ENCODE measurements around the gene CPT1A.

CPT1A gene

GRCh38 chr11:68735125-68735524 lies 106.6 kb downstream of the CPT1A start:
- Histone ChIP-seq H3K27me3 (no peaks in the 10 kb centered on the region), H3K4me1 (ENCODE audit: control insufficient read depth in 1 of 2, insufficient read depth in 1 of 2, low read depth in 1 of 2, low read length in 1 of 2) (peaks cover 38 to 43% of the 10 kb centered on the region in 2 experiments), H3K4me3 (ENCODE audit: low read depth in 1 of 2, low read length in 1 of 2) (peak overlapping the region; percentile 15 to 36), H3K36me3 (peaks cover 13% of the 10 kb centered on the region), H3K27ac (peak overlapping the region; percentile 80), H3K9me3 (no peaks in the 10 kb centered on the region)
- TF ChIP-seq, protein P1, sequence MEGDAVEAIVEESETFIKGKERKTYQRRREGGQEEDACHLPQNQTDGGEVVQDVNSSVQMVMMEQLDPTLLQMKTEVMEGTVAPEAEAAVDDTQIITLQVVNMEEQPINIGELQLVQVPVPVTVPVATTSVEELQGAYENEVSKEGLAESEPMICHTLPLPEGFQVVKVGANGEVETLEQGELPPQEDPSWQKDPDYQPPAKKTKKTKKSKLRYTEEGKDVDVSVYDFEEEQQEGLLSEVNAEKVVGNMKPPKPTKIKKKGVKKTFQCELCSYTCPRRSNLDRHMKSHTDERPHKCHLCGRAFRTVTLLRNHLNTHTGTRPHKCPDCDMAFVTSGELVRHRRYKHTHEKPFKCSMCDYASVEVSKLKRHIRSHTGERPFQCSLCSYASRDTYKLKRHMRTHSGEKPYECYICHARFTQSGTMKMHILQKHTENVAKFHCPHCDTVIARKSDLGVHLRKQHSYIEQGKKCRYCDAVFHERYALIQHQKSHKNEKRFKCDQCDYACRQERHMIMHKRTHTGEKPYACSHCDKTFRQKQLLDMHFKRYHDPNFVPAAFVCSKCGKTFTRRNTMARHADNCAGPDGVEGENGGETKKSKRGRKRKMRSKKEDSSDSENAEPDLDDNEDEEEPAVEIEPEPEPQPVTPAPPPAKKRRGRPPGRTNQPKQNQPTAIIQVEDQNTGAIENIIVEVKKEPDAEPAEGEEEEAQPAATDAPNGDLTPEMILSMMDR (IDR thresholded peaks at IDR 0.05), result no peak

DNA sequence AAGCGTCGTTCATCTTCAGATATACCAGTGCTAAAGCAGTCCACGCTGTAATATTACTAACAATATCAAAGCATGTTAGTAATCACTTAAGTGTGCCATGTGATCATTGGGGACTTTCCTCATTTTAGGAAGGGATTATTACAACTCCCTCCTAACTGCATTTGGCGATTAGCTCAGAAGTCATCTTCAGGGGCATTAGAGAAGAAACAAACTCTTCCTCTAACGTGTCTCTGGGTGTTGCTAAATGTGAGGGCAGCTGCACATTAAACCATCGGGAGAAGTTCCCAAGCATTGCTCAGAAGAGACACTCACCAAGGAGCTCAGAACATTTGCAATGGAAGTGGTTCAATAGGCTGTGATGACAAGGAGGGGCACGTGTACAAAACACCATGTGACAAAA lies 107.6 kb downstream of the CPT1A start:
- H3K9me3 ChIP-seq, result no peaks in the 10 kb centered on the region
- peaks cover 13% of the 10 kb centered on the region for H3K36me3 ChIP-seq
- no peak overlapping the region for H3K4me3 ChIP-seq (ENCODE audit: low read depth in 1 of 2, low read length in 1 of 2)
- H3K27ac ChIP-seq, result peak overlapping the region; percentile 80
- no peaks in the 10 kb centered on the region for H3K27me3 ChIP-seq
- TF ChIP-seq, protein P1 (IDR thresholded peaks at IDR 0.05), result no peak
- H3K4me1 ChIP-seq (ENCODE audit: control insufficient read depth in 1 of 2, insufficient read depth in 1 of 2, low read depth in 1 of 2, low read length in 1 of 2), result peaks cover 38 to 43% of the 10 kb centered on the region in 2 experiments

DNA sequence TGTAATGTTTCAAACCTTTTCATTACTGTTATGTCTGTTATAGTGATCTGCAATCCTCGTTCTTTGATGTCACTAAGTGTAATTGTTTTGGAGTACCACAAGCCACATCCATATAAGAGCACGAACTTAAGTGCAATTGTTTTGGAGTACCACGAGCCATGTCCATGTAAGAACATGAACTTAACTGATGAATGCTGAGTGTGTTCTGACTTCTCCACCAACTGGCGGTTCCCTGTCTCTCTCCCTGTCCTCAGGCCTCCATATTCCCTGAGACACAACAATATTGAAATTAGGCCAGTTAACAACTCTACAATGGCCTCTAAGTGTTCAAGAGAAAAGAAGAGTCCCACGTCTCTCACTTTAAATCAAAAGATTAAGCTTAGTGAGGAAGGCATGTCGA lies 113.9 kb downstream of the CPT1A start:
- Histone ChIP-seq H3K36me3 (no peaks in the 10 kb centered on the region), H3K4me1 (ENCODE audit: control insufficient read depth in 1 of 2, insufficient read depth in 1 of 2, low read depth in 1 of 2, low read length in 1 of 2) (peaks cover 11 to 15% of the 10 kb centered on the region in 2 experiments), H3K4me3 (ENCODE audit: low read depth in 1 of 2, low read length in 1 of 2) (no peak overlapping the region), H3K27ac (no peak overlapping the region), H3K9me3 (no peaks in the 10 kb centered on the region), H3K27me3 (no peaks in the 10 kb centered on the region)
- TF ChIP-seq, protein P1 (IDR thresholded peaks at IDR 0.05), result no peak

GRCh38 chr11:68724293-68724692 lies 117.4 kb downstream of the CPT1A start:
- Histone ChIP-seq H3K36me3 (no peaks in the 10 kb centered on the region), H3K27me3 (no peaks in the 10 kb centered on the region), H3K4me1 (ENCODE audit: control insufficient read depth in 1 of 2, insufficient read depth in 1 of 2, low read depth in 1 of 2, low read length in 1 of 2) (peaks cover 8 to 9% of the 10 kb centered on the region in 2 experiments), H3K9me3 (no peaks in the 10 kb centered on the region), H3K27ac (peak overlapping the region; percentile 34), H3K4me3 (ENCODE audit: low read depth in 1 of 2, low read length in 1 of 2) (no peak overlapping the region)
- TF ChIP-seq, protein P1 (IDR thresholded peaks at IDR 0.05), result no peak

DNA sequence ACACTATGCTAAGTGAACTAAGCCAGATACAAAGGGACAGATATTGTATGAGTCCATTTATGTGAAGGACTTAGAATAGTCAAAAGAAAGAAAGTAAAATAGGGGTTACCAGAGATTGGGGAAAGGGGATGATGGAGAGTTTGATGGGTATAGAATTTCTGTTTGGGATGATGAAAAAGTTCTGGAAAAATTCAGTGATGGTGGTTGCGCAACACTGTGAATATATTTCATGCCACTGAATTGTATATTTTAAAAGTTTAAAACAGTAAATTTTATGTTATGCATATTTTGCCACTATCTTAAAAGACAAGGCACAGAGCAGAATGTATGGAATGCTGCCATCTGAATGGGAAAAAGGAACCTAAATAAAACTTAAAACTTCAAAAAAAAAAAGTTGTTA lies 119.6 kb downstream of the CPT1A start:
- Histone ChIP-seq H3K36me3 (no peaks in the 10 kb centered on the region), H3K4me3 (ENCODE audit: low read depth in 1 of 2, low read length in 1 of 2) (no peak overlapping the region), H3K9me3 (no peaks in the 10 kb centered on the region), H3K27ac (no peak overlapping the region), H3K27me3 (no peaks in the 10 kb centered on the region), H3K4me1 (ENCODE audit: control insufficient read depth in 1 of 2, insufficient read depth in 1 of 2, low read depth in 1 of 2, low read length in 1 of 2) (peaks cover 9 to 12% of the 10 kb centered on the region in 2 experiments)
- TF ChIP-seq, protein P1 (IDR thresholded peaks at IDR 0.05), result no peak

DNA sequence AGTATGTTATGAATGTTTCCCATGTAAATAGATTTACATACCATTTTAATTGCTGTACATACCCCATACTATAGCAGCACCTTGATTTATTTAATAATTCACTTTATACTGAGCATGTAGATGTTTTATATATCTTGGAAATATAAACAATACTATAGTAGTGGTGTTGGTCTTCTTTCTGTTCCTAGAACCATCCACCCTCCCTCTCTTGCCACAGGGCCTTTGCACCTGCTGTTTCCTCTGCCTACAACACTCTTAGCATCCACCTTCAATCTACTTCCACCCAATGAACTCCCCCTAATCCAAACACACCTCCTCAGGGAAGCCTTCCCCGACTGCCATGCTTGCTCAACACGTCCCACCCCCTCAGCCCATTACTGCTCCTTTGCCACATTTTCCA lies 120.6 kb downstream of the CPT1A start:
- TF ChIP-seq, protein P1 (IDR thresholded peaks at IDR 0.05), result no peak
- H3K27me3 ChIP-seq, result no peaks in the 10 kb centered on the region
- H3K4me3 ChIP-seq (ENCODE audit: low read depth in 1 of 2, low read length in 1 of 2), result no peak overlapping the region
- no peaks in the 10 kb centered on the region for H3K9me3 ChIP-seq
- H3K27ac ChIP-seq, result no peak overlapping the region
- H3K36me3 ChIP-seq, result no peaks in the 10 kb centered on the region
- peaks cover 16 to 23% of the 10 kb centered on the region in 2 experiments for H3K4me1 ChIP-seq (ENCODE audit: control insufficient read depth in 1 of 2, insufficient read depth in 1 of 2, low read depth in 1 of 2, low read length in 1 of 2)

All from neutrophil (primary cell).